SKM-1 treated with dmso at 0.1 percent for 144 hours (cell line): ENCODE results near the gene PRSS53.
"Not testable (repeated sequence)": the region's sequence is repeated elsewhere in the genome, so short reads cannot be mapped to it uniquely, and the experiment has no call there.

Experiments
- DNase-seq: peaks from one replicate; lab custom pipeline; 2025; ENCODE audit not compliant: unreplicated experiment; lab: John Stamatoyannopoulos, UW

The PRSS53 gene

DNA sequence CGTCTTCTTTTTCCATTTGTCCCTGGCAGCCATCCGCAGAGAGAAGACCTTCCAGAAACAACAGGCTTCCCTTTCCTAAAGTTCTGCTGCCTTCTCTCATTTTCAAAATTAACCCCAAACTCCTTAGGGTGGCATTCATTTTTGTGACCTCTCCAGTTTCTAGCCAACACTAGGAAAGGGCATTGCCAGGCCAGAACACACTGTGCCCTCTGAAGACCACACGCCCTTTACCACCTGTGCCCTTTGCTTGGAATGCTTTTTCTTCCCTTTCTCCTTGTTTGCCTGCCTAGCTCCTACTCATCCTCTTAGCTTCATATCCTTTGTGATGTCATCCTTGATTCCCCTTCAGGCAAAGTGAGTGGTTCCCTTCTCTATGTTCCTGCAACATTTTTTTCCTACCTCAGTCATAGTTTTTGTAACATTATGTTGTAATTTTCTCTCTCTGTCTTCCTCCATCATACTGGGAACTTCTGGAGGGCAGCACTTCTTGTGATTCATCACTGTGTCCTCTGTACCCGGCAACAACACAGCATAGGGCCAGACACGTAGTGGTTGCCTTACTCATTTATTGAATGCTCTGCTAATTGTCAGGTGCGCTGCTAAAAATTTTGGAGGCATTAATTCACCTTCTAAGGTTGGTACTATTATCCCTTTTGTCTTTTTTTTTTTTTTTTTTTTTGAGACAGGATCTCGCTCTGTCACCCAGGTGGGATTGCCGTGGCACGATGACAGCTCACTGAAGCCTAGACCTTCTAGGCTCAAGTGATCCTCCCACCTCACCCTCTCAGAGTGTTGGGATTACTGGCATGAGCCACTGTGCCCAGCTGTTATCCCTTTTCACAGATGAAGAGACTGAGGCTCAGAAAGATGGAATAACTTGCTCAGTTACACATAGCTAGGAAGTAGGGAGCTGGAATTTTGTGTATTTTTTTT lies 29.7 kb upstream of the PRSS53 start:
- peak; percentile 8 for DNase-seq

DNA sequence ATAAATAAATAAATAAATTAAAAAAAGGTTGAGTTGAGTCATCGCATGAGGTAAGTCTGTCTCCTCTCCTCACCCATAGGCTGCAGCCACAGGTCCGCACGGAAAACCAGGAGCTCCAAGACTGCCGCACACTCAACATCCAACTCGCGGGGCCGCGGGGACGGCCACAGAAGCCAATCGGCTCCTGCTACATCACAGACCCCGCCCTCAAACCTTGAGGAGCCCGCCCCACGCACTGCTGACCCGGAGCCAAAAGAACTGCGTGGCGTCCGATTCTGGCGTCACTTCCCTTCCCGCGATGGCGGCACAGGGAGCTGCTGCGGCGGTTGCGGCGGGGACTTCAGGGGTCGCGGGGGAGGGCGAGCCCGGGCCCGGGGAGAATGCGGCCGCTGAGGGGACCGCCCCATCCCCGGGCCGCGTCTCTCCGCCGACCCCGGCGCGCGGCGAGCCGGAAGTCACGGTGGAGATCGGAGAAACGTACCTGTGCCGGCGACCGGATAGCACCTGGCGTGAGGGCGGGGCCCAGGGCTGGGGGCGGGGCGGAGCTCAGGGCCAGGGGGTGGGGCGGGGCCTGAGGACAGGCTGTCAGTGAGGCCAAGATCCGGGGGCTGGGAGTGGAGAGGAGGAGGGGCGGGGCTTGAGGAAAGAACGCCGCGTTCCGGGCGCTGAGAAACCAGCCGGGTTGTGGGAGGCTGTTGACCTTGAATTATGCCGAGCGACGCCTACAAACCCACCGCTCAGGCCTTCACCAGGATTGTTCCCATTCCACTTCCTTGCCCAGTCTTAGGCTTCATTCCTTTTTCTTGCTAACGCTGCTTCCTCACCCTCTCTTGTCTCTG lies 28.9 kb upstream of the PRSS53 start, which contains the start of gene KAT8:
KAT8 (plus strand) TSS at position 281 of the 839 bp plus-strand sequence; CDS start at position 299, 18 bp downstream.
- DNase-seq: peak; percentile 96

DNA sequence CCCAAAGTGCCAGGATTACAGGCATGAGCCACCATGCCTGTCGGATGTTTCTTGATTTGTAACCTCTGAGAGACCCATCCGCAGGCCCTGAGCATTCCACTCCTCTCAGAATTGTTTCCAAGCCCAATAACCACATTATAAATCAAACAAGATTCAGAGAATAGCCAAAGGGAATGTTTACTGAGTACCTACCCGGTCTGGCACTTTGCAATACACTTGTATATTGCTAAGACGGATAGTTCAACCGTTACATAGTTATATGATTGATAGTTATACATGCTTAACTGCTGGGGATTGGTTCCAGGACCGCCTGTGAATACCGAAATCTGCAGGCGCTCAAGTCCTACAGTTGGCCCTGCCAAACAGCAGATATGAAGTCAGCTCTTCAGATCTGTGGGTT lies 25.7 kb upstream of the PRSS53 start:
- DNase-seq: no peak

DNA sequence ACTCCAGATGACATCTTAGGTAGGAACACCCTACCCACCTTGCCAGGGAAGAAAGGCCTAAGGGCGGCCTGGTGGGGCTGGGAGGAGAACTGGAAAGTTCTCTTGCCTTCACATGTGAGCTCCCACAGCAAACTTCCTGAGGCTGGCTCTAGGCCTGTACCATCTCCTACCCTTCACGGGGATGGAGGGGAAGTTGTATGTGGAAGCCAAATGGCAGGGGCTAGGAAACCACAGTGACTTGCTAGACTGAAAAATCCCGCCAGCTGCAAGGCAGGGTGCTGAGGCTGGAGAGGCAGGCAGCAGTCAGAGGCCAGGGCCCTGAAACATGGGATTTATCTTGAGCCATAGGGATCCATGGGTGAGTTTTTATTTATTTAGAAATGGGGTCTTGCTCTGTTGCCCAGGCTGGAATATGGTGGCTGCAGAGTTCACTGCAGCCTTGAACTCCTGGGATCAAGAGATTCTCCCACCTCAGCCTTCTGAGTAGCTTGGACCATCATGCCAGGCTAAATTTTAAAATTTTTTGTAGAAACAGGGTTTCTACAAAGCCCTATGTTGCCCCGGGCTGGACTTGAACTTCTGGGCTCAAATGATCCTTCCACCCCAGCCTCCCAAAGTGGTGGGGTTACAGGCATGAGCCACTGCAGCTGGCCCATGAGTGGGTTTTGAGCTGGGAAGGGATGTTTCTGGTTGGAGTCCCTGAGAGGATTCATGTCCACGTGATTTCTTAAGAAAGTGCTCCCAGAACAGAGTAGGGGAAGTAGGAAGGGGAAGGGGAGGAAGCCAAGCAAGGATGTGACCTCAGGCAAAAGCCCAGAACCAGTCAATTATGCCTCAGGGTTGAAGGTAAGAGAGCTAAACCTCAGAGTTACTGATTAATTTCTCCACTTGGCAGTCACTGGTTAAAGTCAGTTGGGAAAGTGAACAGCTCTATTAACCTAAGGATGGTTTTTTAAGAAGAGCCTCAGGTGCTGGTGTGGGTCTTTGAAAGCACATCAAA lies 24.7 kb upstream of the PRSS53 start:
- peak; percentile 80 for DNase-seq

DNA sequence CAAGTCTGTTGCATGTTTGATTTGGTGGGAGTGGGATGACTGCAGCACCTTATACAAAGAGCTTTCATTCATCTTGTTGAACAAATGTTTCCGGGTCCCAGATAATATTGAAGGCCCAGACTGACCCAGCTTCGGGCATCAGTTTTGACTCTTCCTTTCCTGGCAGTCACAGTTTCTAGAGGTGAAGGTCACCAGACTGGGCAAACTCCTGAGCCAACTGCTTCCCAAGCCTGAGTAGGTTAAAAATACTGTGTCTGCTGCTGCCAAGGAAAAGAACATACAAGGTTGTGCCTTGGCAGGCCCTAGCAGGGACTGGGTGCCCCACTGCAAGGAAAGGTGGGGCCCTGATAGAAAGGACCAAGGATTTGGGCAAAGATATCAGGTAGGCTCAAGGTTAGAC lies 24.0 kb upstream of the PRSS53 start:
- no peak for DNase-seq

DNA sequence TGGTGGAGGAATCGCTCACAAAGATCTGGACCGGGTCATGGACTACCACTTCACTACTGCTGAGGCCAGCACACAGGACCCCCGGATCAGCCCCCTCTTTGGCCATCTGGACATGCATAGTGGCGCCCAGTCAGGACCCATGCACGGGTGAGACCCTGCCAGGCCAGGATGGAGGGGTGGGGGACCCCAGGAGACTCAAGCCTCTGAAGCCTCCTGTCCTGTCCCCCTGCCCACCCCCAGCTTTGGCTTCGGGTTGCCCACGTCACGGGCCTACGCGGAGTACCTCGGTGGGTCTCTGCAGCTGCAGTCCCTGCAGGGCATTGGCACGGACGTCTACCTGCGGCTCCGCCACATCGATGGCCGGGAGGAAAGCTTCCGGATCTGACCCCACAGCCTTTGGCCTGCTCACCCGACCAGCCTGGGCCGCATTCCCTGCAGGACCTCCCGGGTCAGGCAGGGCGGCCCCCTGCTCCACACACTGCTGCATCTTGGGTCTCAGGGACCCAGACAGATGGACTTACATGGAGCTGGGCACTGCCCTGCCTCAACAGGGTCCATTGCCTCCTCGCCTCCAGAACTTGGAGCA lies 23.2 kb upstream of the PRSS53 start:
- no peak for DNase-seq

DNA sequence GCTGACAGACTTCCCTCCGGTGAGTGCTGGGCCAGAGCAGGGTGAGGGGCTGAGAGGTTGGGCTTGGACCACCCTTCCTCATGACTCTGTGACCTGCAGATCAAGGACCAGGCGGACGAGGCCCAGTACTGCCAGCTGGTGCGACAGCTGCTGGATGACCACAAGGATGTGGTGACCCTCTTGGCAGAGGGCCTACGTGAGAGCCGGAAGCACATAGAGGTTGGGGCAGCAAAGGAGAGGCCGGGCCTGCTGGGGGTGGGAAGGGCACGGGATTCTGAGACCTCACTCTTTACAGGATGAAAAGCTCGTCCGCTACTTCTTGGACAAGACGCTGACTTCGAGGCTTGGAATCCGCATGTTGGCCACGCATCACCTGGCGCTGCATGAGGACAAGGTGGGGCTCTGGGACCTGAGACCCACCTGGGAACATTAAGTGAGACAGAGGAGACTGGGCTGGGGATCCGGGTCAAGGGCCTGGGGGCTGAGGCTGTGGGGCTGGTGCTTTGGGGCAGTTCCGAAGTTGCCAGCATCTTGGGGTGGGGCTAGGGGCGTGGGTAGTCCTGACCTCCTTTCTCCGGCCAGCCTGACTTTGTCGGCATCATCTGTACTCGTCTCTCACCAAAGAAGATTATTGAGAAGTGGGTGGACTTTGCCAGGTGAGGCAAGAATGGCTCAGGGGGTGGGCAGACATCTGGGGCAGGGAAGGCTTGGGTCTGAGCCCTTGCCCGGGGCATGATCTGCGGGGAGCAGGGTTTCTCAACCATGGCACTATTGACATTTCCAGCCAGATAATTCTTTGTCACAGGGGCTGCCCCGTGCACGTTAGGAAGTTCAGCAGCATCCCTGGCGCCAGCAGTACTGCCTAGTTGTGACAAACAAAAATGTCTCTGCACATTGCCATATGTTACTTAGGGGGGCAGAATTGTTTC lies 21.6 kb upstream of the PRSS53 start:
- DNase-seq: no peak

DNA sequence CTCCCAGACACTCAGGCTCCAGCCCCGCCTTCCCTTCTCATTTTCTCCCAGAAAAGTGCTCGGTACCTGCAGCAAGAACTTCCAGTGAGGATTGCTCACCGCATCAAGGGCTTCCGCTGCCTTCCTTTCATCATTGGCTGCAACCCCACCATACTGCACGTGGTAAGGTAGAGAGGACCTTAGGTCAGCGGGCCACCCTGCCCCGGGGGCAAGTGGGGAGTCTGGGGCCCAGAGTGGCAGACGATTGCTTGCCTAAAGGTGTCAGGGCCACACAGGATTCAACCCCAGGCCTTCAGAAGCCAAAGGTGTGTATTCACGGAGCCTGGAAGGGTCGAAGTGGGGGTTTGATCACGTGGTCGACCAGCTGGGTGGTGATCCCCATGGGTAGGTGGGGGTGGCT lies 20.9 kb upstream of the PRSS53 start:
- DNase-seq: no peak

DNA sequence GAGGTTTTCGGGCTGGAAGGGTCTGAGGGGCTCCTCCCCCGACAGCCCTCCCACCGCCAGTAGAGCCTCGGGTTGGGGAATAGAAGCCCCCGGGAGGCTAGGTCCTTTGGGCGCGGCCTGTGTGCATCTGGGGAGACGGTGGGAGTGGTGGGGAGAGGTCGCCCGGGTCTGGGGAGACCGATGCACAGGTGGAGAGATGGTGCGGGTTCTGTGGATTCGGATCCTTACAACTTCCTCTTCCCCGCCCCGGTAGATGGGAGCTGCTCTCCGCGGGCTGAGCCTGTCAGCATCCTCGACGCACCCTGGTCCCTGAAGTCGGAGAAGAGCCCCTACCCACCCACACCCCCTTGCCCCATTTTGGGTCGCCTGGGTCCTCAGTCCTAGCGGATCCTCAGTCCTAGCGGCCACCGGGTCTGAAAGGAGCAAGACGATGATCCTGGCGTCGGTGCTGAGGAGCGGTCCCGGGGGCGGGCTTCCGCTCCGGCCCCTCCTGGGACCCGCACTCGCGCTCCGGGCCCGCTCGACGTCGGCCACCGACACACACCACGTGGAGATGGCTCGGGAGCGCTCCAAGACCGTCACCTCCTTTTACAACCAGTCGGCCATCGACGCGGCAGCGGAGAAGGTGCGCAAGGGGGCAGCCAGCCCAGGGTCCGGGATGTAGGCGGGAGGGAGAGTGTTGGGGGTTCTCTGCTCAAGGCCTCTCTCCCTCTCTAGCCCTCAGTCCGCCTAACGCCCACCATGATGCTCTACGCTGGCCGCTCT lies 20.2 kb upstream of the PRSS53 start:
- DNase-seq: no peak

DNA sequence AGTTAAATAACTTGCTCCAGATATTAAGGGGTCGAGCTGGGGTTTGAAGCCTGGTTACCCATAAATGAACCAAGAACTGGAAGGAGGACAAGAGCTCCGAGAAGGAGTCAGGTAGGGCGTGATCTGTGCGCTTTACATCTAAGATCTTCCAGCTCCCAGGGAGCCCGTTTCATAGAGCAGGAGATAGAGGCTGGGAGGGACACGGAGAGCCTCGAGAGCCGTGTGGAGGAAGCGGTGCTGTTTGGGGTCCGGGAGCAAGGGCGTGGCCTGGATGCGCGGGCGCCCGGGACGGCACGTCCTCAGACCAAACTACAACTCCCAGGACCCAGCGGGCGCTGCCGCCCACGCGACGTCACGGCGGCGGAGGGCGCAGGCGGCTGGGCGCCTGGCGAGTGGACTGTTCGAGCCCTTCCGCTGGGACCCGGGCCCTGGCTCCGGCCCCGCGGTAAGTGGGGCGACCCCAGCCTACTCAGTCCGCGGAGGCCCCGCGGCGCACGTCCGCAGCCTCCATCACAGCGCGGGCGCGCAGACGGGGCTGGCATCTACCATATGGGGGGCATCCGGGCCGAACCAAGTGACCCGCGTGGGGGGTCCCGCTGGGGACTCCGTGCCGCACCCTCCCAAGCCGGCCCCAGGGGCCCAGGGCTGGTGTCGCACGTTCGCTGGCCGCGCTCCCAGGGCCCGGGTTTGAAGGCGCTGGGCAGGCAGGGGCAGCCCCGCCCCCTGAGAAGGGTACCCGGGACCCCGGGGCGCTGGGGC lies 19.5 kb upstream of the PRSS53 start, which contains the start of gene BCKDK:
BCKDK (plus strand) TSS at position 352 of the 759 bp plus-strand sequence. CDS start 838 bp downstream, outside the sequence.
- DNase-seq: peak; percentile 64

DNA sequence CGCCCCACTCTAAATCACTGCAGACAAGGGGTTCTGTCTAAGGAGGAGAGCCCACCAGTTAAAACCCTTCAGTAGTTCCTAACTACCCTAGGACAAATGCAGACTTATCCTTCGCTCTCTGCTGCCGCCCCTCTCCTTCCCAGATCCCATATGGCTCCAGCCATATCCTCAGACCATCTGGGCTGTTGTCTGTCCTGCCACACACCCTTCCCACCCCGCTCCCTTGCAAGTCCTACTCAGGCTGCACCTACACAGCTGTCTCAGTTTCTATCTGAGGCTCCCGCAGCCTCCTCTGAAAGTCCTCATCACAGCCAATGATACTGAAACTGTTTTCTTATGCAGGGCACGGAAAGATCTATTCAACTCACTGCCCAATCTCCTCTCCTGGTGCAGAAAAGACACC lies 18.7 kb upstream of the PRSS53 start:
- no peak for DNase-seq

DNA sequence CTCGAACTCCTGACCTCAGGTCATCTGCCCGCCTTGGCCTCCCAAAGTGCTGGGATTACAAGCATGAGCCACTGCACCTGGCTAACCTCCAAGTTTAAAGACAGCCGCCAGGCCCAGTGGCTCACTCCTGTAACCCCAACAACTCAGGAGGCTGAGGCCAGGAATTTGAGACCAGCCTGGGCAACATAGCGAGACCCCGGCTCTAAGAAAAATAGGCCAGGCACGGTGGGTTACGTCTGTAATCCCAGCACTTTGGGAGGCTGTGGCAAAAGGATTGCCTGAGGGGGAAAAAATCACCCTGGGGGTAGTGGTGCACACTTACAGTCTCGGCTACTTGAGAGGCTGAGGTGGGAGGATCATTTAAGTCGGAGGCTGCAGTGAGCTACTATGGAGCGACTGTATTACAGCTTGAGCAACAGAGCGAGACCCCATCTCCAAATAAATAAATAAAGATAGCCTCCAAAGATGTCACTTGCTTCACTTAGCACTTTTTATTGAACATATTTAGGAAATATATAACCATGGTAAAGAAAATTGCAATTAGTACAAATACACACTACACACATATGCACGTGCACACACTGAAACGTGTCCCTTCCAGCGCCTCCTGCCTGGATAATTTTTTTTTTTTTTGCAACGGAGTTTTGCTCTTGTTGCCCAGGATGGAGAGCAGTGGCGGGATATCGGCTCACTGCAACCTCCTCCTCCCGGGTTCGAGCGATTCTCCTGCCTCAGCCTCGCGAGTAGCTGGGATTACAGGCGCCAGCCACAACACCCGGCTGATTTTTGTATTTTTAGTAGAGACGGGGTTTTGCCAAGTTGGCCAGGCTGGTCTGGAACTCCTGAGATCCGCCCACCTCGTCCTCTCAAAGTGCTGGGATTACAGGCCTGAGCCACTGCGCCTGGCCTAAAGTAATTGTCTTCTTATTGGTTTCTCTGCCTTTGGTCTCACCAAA lies 18.0 kb upstream of the PRSS53 start:
- no peak for DNase-seq

DNA sequence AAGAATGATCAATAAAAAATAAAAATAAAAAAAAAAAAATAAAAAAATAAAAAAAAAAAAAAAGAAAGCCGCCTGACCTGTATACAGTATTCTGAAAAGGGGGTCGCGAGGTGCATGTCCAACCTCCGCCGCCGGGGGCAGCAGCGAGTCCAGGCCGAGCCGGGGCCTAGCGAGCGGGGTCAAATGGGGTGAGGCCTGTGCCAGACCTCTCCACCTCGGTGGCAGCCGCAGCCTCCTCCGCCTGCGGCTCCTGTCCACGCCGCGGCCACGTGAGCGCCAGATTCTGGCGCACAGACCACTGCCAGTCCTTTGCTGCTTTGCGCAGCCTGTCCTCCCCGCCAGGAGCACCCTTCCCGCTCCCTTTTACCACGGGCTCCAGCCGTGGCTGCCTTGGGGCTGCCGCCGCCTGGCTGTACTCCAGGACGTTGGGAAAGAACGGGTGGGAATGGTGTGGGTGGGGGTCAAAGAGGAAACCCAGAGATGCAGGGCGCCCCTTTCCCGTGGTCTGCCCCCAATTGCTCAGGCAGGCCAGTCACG lies 17.0 kb upstream of the PRSS53 start:
- DNase-seq: peak; percentile 88

DNA sequence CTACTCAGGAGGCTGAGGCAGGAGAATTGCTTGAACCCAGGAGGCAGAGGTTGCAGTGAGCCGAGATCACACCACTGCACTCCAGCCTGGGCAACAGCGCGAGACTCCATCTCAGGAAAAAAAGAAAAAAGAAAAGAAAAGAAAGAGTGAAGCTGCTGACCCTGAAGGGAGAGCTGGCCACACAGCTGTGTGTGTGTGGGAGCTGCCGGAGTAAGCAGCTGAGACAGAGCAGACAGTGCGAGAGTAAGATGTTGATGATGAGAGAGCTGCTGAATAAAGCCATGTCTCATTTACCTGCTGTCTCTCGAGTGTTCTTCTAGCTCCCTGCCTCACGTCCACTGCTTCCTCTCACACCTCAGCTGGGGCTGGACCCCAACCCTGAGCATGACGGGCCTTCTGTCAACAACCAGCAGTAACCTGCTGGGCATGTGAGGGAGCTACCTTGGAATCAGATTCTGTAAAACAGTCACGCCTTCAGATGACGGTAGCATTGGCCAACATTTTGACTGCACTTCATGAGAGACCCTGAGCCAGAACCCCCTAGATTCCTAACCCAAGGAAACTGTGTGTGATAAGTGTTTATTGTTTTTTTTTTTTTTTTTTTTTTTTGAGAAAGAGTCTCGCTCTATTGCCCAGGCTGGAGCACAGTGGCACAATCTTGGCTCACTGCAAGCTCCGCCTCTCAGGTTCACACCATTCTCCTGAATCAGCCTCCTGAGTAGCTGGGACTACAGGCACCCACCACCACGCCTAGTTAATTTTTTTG lies 12.3 kb upstream of the PRSS53 start:
- not testable (repeated sequence) for DNase-seq

DNA sequence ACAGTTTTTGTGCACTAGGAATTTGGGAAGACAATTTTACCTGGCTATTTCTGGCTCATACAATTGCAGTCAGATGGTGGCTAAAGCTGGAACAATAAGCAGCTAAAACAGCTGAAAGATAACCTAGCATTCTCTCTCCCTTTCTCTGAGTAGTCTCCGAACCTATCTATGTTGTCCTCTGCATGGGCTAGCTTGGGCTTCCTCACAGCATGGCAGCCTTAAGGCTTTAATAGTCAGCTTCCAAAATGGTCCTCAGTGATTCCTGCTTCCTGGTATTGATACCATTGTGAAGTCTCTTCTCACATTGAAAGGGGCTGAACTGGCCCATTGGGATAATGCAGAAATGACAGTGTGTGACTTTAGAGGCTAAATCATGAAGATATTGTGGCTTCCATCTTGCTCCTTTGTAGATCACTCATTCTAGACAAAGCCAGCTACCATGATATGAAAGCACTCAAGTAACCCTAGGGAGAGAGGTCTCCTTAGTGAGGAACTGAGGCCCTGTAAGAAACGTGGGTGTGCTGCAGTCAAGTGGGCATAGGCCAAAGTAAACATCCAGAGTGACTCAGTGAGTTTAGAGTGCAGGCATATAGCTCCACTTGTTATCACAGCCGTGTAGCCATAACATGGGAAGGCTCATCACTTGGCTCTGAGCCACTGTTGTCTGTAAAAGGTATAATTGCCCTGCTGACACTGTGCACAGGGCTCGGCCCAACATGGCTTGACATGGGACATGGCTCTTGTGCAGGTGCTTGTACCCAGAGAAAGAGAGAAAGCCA lies 11.3 kb upstream of the PRSS53 start:
- DNase-seq: no peak
